Heart left ventricle (tissue), 13 donors: Measurements from ENCODE around the gene BCL2L13.

Experiments
- POLR2A ChIP-seq, 2 donors: fragments of 450-650 bp; IDR thresholded peaks; one replicate each; pipeline ENCODE4 v1.6.1; 2017; ENCODE audit warnings: antibody characterized with exemption in 2 of 2, mild to moderate bottlenecking in 2 of 2, moderate library complexity in 2 of 2
- TF ChIP-seq, protein P1 (sequence below), 12 donors: fragments of 200-600 bp; sonication (generic) in 4 of 12; IDR thresholded peaks; one replicate each; pipeline versions ENCODE4 v1.5.0 to v1.8.0; 2018 to 2022; ENCODE audit warnings: antibody characterized with exemption in 12 of 12, mild to moderate bottlenecking in 5 of 12
- donor health status: ischemic (EF 13 %, LVEDD 7.1; RV severe dilation, severe dysfunction).
- donor health status: DM: no; HTN: yes; CAD: no.
- donor health status: DM: no; HTN: no; CAD: no.
- donor health status: ischemic (EF 25% LVEDD 6.9; RV normal size, moderate dysfunction).
- donor health status: ischemic (EF 25% LVEDD 5.7; RV mildly dilated, moderate dysfunction).
- donor health status: ischemic (EF 35%, LVEDD 5.7; RV mildly dilated, moderate dysfunction).
- donor health status: nonischemic (EF 11% LVEDD 7.7; RV severe dilation, severe dysfunction).
- donor health status: DM: yes; HTN: yes; CAD: no.
- donor health status: PGD.
- donor health status: ischemic (EF 29% LVEDD 5.4; RV normal size, mild dysfunction).
- donor health status: nonischemic (EF 23%, LVEDD 6.1; RV moderate dilation, normal function).

DNA sequence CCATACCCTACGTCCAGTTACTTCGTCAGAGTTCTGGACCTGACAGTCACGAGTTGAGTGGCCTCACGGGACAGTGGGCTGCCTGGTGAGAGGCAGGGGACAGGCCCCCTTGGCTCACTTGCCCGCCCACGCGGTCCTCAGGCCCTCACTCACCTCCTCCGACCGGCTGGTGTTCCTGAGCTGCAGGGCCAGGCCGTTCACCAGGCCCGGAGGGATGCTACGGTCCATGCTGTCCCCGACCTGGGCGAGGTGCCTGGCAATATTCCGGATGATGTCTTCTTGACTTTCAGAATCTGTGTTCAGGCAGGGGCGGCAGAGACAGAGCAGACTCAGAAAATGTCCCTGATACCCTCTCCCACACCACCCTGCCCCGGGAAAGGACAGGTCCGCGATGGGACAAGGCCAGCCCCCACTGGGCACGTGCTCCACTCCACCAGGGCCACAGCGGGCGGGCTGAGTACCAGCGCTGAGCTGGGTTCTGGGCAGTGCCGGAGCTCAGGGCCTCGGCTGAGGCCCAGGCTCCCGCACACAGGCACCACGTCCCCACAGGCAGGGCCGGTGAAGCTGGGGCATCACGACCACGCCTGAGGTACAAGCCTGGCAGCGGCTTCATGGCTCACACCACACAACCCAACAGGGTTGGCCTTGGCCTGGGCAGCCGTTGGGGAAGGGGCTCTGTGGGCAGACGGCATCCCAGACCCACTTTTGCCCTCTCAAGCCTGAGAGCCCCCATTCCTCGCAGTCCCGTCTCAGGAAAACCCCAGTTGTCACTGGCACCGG, 100.8 kb downstream of the BCL2L13 start:
- no peak for TF ChIP-seq POLR2A (IDR thresholded peaks at IDR 0.05)
- TF ChIP-seq, protein P1, sequence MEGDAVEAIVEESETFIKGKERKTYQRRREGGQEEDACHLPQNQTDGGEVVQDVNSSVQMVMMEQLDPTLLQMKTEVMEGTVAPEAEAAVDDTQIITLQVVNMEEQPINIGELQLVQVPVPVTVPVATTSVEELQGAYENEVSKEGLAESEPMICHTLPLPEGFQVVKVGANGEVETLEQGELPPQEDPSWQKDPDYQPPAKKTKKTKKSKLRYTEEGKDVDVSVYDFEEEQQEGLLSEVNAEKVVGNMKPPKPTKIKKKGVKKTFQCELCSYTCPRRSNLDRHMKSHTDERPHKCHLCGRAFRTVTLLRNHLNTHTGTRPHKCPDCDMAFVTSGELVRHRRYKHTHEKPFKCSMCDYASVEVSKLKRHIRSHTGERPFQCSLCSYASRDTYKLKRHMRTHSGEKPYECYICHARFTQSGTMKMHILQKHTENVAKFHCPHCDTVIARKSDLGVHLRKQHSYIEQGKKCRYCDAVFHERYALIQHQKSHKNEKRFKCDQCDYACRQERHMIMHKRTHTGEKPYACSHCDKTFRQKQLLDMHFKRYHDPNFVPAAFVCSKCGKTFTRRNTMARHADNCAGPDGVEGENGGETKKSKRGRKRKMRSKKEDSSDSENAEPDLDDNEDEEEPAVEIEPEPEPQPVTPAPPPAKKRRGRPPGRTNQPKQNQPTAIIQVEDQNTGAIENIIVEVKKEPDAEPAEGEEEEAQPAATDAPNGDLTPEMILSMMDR (IDR thresholded peaks at IDR 0.05) = no peak
